Measurements from ENCODE around the gene NBPF26. TPM values are rescaled to one million over a fixed set of nuclear protein-coding genes. Genes with fewer than 3 reads are reported as not detected.
"Not testable (repeated sequence)": the region's sequence is repeated elsewhere in the genome, so short reads cannot be mapped to it uniquely, and the experiment has no call there.

NBPF26 gene
- total RNA-seq, 2 donors from 2014 or later = 25.6 to 34.1 TPM

DNA sequence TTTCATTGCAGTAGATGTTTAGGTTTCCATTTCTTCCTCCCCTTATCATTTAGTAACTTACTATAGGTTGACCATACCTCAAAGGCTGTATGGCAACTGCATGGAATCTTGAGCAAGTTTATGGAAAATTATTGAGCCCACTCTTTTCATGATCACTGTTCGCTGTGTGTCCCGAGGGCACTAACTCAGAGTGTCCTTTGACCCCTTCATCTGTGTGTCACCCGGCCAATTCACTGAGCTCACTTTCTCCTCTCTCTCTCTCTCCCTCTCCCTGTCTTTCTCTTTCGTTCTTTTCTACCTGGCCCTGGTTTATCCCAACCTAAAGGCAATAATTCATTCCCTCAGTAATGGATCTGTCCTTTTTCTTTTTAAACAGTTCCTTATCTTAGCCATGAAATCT, 101.3 kb downstream of the NBPF26 start:
- DNase-seq; H3K36me3 Mint-ChIP-seq (ENCODE audit: insufficient read depth in 2 of 2); ATAC-seq (replicated peaks in 1 of 2); H3K4me1 Mint-ChIP-seq (ENCODE audit: low read depth); H3K9me3 Mint-ChIP-seq; H3K27ac Mint-ChIP-seq; H3K27me3 Mint-ChIP-seq (ENCODE audit: low read depth); H3K4me3 Mint-ChIP-seq: not testable (repeated sequence)

DNA sequence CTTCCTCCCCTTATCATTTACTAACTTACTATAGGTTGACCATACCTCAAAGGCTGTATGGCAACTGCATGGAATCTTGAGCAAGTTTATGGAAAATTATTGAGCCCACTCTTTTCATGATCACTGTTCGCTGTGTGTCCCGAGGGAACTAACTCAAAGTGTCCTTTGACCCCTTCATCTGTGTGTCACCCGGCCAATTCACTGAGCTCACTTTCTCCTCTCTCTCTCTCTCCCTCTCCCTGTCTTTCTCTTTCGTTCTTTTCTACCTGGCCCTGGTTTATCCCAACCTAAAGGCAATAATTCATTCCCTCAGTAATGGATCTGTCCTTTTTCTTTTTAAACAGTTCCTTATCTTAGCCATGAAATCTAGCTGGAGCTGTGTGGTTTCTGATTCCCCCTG, 102.9 kb downstream of the NBPF26 start:
- ATAC-seq (replicated peaks in 1 of 2); H3K4me1 Mint-ChIP-seq (ENCODE audit: low read depth); H3K27ac Mint-ChIP-seq; H3K4me3 Mint-ChIP-seq; DNase-seq; H3K36me3 Mint-ChIP-seq (ENCODE audit: insufficient read depth in 2 of 2); H3K9me3 Mint-ChIP-seq; H3K27me3 Mint-ChIP-seq (ENCODE audit: low read depth): not testable (repeated sequence)

DNA sequence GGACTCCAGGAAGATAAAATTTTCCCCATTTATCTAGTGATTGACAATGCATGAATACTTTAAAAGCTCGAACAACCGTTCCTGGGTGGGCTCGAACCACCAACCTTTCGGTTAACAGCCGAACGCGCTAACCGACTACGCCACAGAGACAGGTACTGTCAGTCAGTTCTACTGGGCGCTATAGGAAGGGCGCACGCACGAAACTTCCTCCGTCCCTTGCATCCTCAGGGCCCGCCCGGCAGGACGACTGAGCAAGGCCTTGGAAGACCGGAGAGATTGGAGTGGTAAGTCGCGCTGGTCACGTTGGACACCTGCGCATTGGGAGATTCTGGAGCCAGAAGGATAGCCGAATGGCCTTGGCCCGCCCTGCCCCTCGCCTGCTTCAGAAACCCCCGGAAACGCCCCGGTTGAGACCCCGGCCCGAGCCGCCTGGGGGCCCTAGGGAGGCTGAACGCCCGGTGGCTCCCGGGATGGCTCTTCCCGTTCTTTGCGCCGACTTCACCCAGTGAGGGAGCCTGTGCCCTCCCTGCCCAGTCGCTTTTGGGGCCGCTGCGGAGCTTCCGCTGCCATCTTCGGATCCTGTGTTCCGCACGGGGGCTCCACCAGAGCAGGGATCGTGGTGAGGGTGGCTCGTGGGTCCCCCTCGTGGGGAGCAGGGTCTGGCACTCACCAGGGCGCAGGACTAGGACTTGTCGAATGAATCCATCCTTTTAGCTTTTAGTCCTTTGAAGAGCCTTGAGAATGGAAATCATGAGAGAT, 120.6 kb downstream of the NBPF26 start:
- Mint-ChIP-seq H3K4me3 (peak overlapping the region; percentile 86 to 90), H3K27ac (peak overlapping the region; percentile 100)
- not testable (repeated sequence) for H3K27me3 Mint-ChIP-seq (ENCODE audit: low read depth); H3K4me1 Mint-ChIP-seq (ENCODE audit: low read depth); H3K36me3 Mint-ChIP-seq (ENCODE audit: insufficient read depth in 2 of 2); H3K9me3 Mint-ChIP-seq
- ATAC-seq (replicated peaks in 1 of 2) = peak in 1 of 2 donors; percentile 47
- peak; percentile 81 to 86 for DNase-seq

DNA sequence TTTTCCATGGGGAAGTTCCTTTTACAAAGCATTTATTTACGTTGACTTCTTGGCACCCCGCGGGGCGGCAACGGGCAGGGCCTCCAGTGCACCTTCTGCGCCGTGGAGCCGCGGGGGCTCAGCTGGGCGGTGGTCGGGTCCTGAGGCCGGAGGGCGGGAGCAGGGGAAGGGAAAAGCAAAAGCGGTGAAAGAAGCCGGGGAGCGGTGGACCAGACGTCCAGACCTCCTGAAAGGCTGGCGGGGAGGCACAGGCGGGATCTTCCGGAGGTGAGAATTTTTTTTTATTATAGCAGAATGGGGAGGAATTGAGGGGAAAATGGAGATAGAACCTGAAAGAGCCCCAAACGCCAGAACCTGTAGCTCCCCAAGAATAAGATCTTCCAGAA, 121.2 kb downstream of the NBPF26 start:
- H3K4me1 Mint-ChIP-seq (ENCODE audit: low read depth); DNase-seq; H3K27ac Mint-ChIP-seq; H3K36me3 Mint-ChIP-seq (ENCODE audit: insufficient read depth in 2 of 2); ATAC-seq (replicated peaks in 1 of 2); H3K9me3 Mint-ChIP-seq; H3K27me3 Mint-ChIP-seq (ENCODE audit: low read depth): not testable (repeated sequence)
- peak overlapping the region; percentile 86 to 90 for H3K4me3 Mint-ChIP-seq

DNA sequence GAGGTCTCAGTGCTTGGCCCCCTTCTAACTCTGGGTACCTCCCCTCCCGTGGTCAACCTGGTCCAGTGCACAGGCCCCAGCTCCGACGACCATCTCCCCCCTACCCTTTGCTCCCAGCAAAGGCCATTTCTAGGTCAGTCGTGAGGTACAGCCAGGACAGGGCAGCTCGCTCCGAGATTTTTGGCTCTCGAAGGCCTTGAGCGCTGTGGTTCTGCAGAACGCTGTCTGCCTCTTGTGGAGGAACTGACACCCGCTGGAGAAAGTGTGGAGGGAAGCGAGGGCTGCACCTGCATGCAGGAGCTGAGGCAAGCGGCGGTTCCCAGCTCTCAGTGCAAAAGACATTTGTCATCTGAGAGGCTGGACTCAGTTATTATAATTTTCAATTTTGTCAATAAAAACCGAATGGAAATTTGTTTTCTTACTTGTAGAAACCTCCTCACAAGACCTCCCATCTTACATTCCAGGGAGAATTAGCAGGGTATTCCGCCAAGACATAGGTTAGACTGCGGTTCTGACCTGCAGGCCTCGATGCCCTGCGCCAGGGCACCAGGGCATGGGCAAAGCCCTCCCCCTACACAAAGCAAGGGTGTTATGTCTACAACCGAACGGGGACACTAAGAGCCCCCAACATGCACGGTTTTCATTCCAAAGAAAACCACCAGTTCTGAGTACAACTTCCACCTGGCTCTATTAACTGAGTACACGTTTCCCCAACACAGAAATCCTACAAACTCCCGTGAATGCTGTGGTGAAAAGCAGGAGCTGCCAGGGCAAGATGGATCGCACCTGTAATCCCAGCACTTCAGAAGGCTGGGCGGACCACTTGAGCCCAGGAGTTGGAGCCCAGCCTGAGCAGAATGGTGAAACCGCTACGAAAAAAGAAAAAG, 125.9 kb downstream of the NBPF26 start:
- peak; percentile 43 to 57 for ATAC-seq (replicated peaks in 1 of 2)
- not testable (repeated sequence) for H3K9me3 Mint-ChIP-seq; H3K36me3 Mint-ChIP-seq (ENCODE audit: insufficient read depth in 2 of 2); H3K27me3 Mint-ChIP-seq (ENCODE audit: low read depth)
- Mint-ChIP-seq H3K4me3 (peak overlapping the region; percentile 62 to 85), H3K27ac (peak overlapping the region; percentile 94), H3K4me1 (ENCODE audit: low read depth) (peaks cover 12% of the 10 kb centered on the region)
- peak; percentile 61 to 66 for DNase-seq

DNA sequence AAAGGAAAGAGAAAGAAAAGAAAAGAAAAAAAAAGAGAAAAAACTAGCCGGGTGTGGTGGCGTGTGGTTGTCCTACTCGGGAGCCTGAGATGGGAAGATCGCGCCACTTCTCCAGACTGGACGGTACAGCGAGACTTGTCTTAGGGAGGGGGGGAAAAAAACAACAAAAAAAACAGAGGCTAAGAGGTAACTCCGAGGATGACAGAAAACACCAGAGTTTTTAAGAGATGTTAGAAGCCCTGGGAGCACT, 126.5 kb downstream of the NBPF26 start:
- not testable (repeated sequence) for ATAC-seq (replicated peaks in 1 of 2); H3K36me3 Mint-ChIP-seq (ENCODE audit: insufficient read depth in 2 of 2); H3K9me3 Mint-ChIP-seq; H3K27me3 Mint-ChIP-seq (ENCODE audit: low read depth)
- Mint-ChIP-seq H3K4me1 (ENCODE audit: low read depth) (peaks cover 17% of the 10 kb centered on the region), H3K27ac (peak overlapping the region; percentile 94), H3K4me3 (peak overlapping the region; percentile 62 to 85)
- peak; percentile 75 to 84 for DNase-seq

DNA sequence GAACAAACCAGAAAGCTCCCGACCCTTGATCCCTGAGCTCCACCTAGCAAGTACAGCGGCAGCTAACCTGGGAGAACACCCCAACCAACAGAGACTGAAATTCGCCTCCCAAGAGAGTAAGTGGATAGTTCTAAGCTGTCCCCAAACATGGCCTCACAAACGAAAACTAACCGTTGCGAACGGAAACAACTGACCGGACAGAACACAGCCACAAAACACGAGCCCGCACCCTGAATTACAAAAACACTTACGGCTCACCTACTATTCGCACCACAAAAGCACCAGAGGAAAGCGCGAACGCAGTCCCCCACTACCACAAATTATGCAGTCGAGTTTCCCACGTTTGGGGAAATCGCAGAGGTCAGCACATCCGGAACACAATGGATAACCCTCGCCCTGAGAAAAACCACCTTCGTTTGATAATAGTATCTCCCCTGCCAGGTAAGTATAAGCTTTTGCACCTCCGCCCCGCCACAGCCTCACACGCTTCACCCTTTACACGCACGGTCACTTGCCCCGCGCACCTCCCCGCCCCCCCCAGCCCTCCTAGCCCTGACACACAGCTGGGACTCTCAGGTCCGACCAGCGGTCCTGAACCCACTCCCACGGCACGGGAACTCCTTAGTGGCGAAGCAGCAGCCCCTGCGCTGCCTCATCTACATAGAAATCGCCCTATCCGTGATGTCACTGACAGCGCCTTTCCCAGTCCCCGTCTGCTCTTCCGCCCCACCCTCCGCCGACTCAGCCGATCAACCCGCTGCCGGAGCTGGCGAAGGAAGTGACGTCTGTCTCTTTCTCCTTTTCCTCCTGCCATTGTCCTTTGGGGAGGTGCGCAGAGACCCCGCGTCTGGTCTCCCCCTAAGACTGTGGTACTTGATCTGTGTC, 127.0 kb downstream of the NBPF26 start:
- Mint-ChIP-seq H3K4me1 (ENCODE audit: low read depth) (peaks cover 22% of the 10 kb centered on the region), H3K4me3 (peak overlapping the region; percentile 79 to 85), H3K27ac (peak overlapping the region; percentile 94)
- peak; percentile 77 to 82 for ATAC-seq (replicated peaks in 1 of 2)
- not testable (repeated sequence) for H3K36me3 Mint-ChIP-seq (ENCODE audit: insufficient read depth in 2 of 2); H3K27me3 Mint-ChIP-seq (ENCODE audit: low read depth); H3K9me3 Mint-ChIP-seq
- peak; percentile 89 to 90 for DNase-seq

DNA sequence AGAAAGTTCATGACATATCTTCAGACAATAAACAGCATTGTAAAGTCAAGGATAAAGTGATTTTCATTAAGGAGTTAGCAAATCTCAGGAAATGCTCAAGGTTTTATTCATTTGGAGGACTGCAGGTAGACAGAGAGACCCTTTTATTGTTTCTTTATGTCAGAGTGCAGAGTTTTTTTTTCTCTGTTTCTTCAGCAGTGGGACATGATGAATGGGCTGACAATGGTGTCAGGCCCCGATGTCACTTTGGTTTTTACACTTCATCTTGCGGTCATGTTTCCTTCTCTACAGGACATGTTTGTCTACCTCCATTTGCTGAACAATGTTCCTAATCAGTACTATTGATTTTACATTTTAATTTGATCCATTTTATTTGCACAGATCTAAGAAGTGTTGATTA, 134.4 kb downstream of the NBPF26 start:
- ATAC-seq (replicated peaks in 1 of 2); H3K27me3 Mint-ChIP-seq (ENCODE audit: low read depth); H3K27ac Mint-ChIP-seq; DNase-seq; H3K4me3 Mint-ChIP-seq; H3K36me3 Mint-ChIP-seq (ENCODE audit: insufficient read depth in 2 of 2); H3K4me1 Mint-ChIP-seq (ENCODE audit: low read depth); H3K9me3 Mint-ChIP-seq: not testable (repeated sequence)

DNA sequence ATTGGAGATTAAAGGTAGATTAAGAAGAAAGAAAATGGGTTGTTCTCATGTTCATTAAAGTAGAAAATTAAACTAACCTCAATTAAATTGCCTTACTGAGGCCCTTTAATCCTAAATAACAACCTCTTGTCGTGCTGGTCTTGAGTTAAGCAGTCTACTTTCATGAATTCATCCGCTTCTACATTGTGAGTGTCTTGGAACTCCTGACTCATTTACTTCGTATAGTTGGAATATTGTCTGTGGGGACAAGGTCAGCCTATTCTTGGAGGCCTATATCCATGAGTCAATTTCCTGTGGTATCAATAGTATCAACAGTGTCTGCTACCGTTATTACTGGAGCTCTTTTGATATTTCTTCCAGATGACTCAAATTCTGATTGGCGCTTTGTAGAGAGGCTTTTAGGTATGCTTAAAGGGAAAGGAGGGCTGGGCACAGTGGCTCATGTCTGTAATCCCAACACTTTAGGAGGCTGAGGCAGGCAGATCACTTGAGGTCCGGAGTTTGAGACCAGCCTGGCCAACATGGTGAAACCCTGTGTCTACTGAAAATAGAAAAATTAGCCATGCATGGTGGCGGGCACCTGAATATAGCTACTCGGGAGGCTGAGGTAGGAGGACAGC, 136.0 kb downstream of the NBPF26 start:
- Mint-ChIP-seq H3K27ac (peak overlapping the region; percentile 28), H3K4me3 (peak overlapping the region in 1 of 2 donors; percentile 39)
- H3K36me3 Mint-ChIP-seq (ENCODE audit: insufficient read depth in 2 of 2); H3K27me3 Mint-ChIP-seq (ENCODE audit: low read depth); H3K4me1 Mint-ChIP-seq (ENCODE audit: low read depth); H3K9me3 Mint-ChIP-seq: not testable (repeated sequence)
- ATAC-seq (replicated peaks in 1 of 2) = peak; percentile 77 to 90
- peak in 1 of 2 donors; percentile 39 for DNase-seq

DNA sequence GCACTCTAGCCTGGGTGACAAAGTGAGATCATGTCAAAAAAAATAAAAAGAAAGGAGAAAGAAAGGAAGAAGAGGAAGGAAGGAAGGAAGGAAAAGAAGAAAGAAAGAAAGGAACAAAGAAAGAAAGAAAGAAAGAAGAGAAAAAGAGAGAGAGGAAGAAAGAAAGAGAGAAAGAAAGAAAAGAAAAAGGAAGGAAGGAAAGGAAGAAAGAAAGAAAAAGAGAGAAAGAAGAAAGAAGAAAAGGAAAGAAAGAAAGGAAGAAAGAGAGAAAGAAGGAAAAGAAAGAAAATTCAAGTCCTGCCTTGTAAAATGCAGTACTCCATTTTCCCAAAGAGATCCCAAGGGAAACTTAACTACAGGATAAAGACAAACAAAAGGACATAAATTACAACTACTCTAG, 154.5 kb downstream of the NBPF26 start:
- not testable (repeated sequence) for H3K27me3 Mint-ChIP-seq (ENCODE audit: low read depth); H3K36me3 Mint-ChIP-seq (ENCODE audit: insufficient read depth in 2 of 2); H3K4me1 Mint-ChIP-seq (ENCODE audit: low read depth); ATAC-seq (replicated peaks in 1 of 2); H3K9me3 Mint-ChIP-seq; H3K4me3 Mint-ChIP-seq; H3K27ac Mint-ChIP-seq; DNase-seq

DNA sequence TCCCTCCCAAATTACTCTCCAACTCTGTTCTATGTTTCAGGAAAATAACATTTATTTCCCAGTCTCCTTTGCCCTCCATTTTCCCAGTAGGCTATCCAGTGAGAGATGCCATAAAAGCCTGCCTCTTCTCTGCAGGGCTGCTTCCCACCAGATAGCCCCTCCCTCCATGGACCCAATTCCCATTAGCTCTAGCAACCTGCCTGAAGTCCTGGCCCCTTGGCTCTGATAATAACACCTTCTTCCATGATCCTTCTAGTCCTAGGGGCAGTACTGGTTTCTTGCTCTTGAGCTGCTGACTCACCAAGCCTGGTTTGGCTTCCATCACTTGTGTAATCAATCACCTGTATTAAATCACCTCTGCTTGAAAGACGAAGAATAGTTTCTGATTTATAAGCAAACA, 156.3 kb downstream of the NBPF26 start:
- H3K27me3 Mint-ChIP-seq (ENCODE audit: low read depth); ATAC-seq (replicated peaks in 1 of 2); H3K4me1 Mint-ChIP-seq (ENCODE audit: low read depth); H3K27ac Mint-ChIP-seq; H3K4me3 Mint-ChIP-seq; H3K36me3 Mint-ChIP-seq (ENCODE audit: insufficient read depth in 2 of 2); H3K9me3 Mint-ChIP-seq: not testable (repeated sequence)
- DNase-seq = peak in 1 of 2 donors; percentile 1

DNA sequence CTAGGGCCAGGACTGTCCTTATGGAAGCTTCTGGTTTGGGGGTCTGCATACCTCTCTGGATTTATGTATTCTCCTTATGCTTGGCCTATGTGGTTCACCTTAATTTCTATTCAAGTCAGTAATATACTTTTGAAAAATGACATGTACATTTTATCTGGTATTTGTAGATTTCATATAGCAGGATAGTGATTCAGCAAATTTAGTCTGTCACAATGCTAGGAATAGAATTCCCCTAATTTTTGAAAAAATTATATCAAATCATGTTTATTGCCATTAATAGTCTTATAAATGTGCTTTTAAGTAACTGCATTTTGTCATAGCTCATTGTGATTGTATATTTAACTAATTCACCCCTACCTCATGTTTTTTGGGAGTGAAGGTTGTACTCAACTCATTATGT, 158.2 kb downstream of the NBPF26 start:
- not testable (repeated sequence) for H3K4me3 Mint-ChIP-seq; ATAC-seq (replicated peaks in 1 of 2); H3K27me3 Mint-ChIP-seq (ENCODE audit: low read depth); H3K4me1 Mint-ChIP-seq (ENCODE audit: low read depth); H3K27ac Mint-ChIP-seq; DNase-seq; H3K36me3 Mint-ChIP-seq (ENCODE audit: insufficient read depth in 2 of 2); H3K9me3 Mint-ChIP-seq

All from activated T-cell treated with anti-CD3 and anti-CD28 coated beads, Interleukin-2, amount 50 U/mL, for 72 hours (primary cell).